ENCODE results near the gene GLI3.

Gene GLI3

GRCh38 chr7:42083284-42083683, 153.7 kb downstream of the GLI3 start:
- Histone ChIP-seq H3K9me2 (replicated peaks; ENCODE audit: low read depth, low read length) (no peaks in the 10 kb centered on the region), H3K4me1 (ENCODE audit: insufficient read depth, low read length, poor library complexity, severe bottlenecking) (no peaks in the 10 kb centered on the region), H3K4me2 (ENCODE audit: low read depth, low read length, poor library complexity, severe bottlenecking) (no peak overlapping the region), H3K79me2 (ENCODE audit: insufficient read depth, low read length) (no peaks in the 10 kb centered on the region), H3K9ac (ENCODE audit: low read depth, low read length, poor library complexity, severe bottlenecking) (no peak overlapping the region), H3F3A (ENCODE audit: low read depth) (no peaks in the 10 kb centered on the region), H3K4me3 (ENCODE audit: low read length, poor library complexity, severe bottlenecking) (no peak overlapping the region), H4K20me1 (ENCODE audit: insufficient read depth, low read length, poor library complexity, severe bottlenecking) (no peaks in the 10 kb centered on the region), H3K27me3 (ENCODE audit: insufficient read depth, low read length, poor library complexity, severe bottlenecking) (no peaks in the 10 kb centered on the region), H2AFZ (ENCODE audit: low read length) (no peak overlapping the region), H3K9me3 (ENCODE audit: insufficient read depth, low read depth, low read length) (no peaks in the 10 kb centered on the region), H3K36me3 (ENCODE audit: insufficient read depth, low read length) (no peaks in the 10 kb centered on the region)
- no peak for TF ChIP-seq EZH2phosphoT487 (IDR thresholded peaks at IDR 0.05; ENCODE audit: borderline replicate concordance)
- TF ChIP-seq, protein P1, sequence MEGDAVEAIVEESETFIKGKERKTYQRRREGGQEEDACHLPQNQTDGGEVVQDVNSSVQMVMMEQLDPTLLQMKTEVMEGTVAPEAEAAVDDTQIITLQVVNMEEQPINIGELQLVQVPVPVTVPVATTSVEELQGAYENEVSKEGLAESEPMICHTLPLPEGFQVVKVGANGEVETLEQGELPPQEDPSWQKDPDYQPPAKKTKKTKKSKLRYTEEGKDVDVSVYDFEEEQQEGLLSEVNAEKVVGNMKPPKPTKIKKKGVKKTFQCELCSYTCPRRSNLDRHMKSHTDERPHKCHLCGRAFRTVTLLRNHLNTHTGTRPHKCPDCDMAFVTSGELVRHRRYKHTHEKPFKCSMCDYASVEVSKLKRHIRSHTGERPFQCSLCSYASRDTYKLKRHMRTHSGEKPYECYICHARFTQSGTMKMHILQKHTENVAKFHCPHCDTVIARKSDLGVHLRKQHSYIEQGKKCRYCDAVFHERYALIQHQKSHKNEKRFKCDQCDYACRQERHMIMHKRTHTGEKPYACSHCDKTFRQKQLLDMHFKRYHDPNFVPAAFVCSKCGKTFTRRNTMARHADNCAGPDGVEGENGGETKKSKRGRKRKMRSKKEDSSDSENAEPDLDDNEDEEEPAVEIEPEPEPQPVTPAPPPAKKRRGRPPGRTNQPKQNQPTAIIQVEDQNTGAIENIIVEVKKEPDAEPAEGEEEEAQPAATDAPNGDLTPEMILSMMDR (conservative IDR thresholded peaks at IDR 0.05; ENCODE audit: low read length): no peak

DNA sequence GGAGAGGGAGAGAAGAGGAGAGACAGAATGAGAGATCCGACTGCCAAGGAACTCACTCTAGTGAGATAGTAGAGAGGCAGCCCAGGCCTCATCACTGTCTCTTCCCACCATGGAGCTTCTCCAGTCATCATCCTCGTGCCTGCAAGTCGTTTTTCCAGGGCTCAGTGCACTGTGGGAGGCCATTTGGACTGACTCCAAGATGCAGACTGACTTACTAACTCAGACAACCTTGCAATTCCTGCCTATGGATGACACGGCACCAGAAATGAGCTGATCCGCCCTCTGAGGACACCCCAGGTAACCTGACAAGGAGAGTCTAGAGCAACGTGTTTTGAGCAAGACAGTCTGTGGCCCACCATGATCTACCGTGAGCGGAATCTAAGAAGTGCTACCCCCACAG, 154.9 kb downstream of the GLI3 start:
- H3K79me2 ChIP-seq (ENCODE audit: insufficient read depth, low read length): no peaks in the 10 kb centered on the region
- no peaks in the 10 kb centered on the region for H3F3A ChIP-seq (ENCODE audit: low read depth)
- H3K4me3 ChIP-seq (ENCODE audit: low read length, poor library complexity, severe bottlenecking): no peak overlapping the region
- H3K9ac ChIP-seq (ENCODE audit: low read depth, low read length, poor library complexity, severe bottlenecking): no peak overlapping the region
- H3K9me3 ChIP-seq (ENCODE audit: insufficient read depth, low read depth, low read length): no peaks in the 10 kb centered on the region
- H2AFZ ChIP-seq (ENCODE audit: low read length): no peak overlapping the region
- no peaks in the 10 kb centered on the region for H3K36me3 ChIP-seq (ENCODE audit: insufficient read depth, low read length)
- H3K27me3 ChIP-seq (ENCODE audit: insufficient read depth, low read length, poor library complexity, severe bottlenecking): no peaks in the 10 kb centered on the region
- H4K20me1 ChIP-seq (ENCODE audit: insufficient read depth, low read length, poor library complexity, severe bottlenecking): no peaks in the 10 kb centered on the region
- H3K9me2 ChIP-seq (replicated peaks; ENCODE audit: low read depth, low read length): no peaks in the 10 kb centered on the region
- H3K4me2 ChIP-seq (ENCODE audit: low read depth, low read length, poor library complexity, severe bottlenecking): no peak overlapping the region
- TF ChIP-seq, protein P1 (conservative IDR thresholded peaks at IDR 0.05; ENCODE audit: low read length): no peak
- TF ChIP-seq EZH2phosphoT487 (IDR thresholded peaks at IDR 0.05; ENCODE audit: borderline replicate concordance): no peak
- no peaks in the 10 kb centered on the region for H3K4me1 ChIP-seq (ENCODE audit: insufficient read depth, low read length, poor library complexity, severe bottlenecking)

DNA sequence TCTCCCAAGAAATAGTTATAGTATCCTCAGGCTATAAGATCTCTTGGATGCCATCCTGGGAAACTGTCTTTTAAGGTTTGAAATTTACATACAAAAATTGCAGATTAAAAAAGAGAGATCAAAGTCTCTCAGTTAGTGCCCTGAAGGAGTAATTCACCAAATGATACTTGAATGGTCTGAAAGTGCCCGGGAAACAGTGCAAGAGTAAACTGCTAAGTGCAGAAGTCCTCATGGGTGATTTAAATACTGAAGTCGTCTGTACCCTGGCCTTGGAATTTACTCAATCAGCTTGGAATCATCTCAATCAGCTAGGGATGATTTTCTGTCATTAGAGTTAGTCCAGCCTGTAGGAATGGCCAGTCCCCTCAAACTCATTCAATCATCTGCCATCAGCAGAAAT, 155.3 kb downstream of the GLI3 start:
- H3K9ac ChIP-seq (ENCODE audit: low read depth, low read length, poor library complexity, severe bottlenecking): no peak overlapping the region
- no peaks in the 10 kb centered on the region for H3K9me3 ChIP-seq (ENCODE audit: insufficient read depth, low read depth, low read length)
- no peaks in the 10 kb centered on the region for H3K9me2 ChIP-seq (replicated peaks; ENCODE audit: low read depth, low read length)
- no peak overlapping the region for H3K4me2 ChIP-seq (ENCODE audit: low read depth, low read length, poor library complexity, severe bottlenecking)
- no peak overlapping the region for H2AFZ ChIP-seq (ENCODE audit: low read length)
- no peaks in the 10 kb centered on the region for H3K27me3 ChIP-seq (ENCODE audit: insufficient read depth, low read length, poor library complexity, severe bottlenecking)
- no peaks in the 10 kb centered on the region for H3K36me3 ChIP-seq (ENCODE audit: insufficient read depth, low read length)
- no peaks in the 10 kb centered on the region for H4K20me1 ChIP-seq (ENCODE audit: insufficient read depth, low read length, poor library complexity, severe bottlenecking)
- H3K79me2 ChIP-seq (ENCODE audit: insufficient read depth, low read length): no peaks in the 10 kb centered on the region
- H3K4me3 ChIP-seq (ENCODE audit: low read length, poor library complexity, severe bottlenecking): no peak overlapping the region
- no peak for TF ChIP-seq EZH2phosphoT487 (IDR thresholded peaks at IDR 0.05; ENCODE audit: borderline replicate concordance)
- TF ChIP-seq, protein P1 (conservative IDR thresholded peaks at IDR 0.05; ENCODE audit: low read length): no peak
- H3K4me1 ChIP-seq (ENCODE audit: insufficient read depth, low read length, poor library complexity, severe bottlenecking): no peaks in the 10 kb centered on the region
- no peaks in the 10 kb centered on the region for H3F3A ChIP-seq (ENCODE audit: low read depth)

Data from Loucy (cell line).